Measurements from ENCODE around the gene YEATS2.

DNA sequence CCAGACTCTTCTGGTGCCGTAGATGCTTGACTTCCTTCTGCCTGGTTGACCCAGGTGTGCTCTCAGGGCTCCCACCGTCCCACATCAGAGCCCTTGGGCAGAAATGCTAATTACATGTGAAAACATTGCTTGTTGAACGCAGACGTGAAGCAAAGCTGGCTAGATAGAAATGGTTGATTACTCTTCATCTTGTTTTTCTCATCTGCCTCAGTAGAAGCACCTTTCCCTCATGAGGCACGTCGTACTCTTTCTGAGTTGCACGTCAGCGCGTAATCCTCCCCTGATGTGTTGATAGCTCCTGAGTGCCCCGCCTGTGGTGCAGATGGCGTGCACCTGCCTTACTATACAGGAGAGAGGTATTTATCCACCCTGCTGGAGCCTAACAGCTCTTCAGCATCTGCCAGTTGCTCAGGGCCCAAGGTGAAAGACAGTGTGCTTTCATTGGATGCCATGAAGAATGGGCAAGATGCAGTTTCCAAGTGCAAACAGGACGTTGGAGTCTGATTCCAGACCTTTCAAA lies 109.7 kb downstream of the YEATS2 start:
- TF ChIP-seq POLR2A (IDR thresholded peaks at IDR 0.05; ENCODE audit: low read length): no peak
- TF ChIP-seq, protein P1, sequence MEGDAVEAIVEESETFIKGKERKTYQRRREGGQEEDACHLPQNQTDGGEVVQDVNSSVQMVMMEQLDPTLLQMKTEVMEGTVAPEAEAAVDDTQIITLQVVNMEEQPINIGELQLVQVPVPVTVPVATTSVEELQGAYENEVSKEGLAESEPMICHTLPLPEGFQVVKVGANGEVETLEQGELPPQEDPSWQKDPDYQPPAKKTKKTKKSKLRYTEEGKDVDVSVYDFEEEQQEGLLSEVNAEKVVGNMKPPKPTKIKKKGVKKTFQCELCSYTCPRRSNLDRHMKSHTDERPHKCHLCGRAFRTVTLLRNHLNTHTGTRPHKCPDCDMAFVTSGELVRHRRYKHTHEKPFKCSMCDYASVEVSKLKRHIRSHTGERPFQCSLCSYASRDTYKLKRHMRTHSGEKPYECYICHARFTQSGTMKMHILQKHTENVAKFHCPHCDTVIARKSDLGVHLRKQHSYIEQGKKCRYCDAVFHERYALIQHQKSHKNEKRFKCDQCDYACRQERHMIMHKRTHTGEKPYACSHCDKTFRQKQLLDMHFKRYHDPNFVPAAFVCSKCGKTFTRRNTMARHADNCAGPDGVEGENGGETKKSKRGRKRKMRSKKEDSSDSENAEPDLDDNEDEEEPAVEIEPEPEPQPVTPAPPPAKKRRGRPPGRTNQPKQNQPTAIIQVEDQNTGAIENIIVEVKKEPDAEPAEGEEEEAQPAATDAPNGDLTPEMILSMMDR (IDR thresholded peaks at IDR 0.05): no peak
- TF ChIP-seq TFCP2L1 (CRISPR knock-in tag; IDR thresholded peaks at IDR 0.05): no peak
- TF ChIP-seq, protein P2, sequence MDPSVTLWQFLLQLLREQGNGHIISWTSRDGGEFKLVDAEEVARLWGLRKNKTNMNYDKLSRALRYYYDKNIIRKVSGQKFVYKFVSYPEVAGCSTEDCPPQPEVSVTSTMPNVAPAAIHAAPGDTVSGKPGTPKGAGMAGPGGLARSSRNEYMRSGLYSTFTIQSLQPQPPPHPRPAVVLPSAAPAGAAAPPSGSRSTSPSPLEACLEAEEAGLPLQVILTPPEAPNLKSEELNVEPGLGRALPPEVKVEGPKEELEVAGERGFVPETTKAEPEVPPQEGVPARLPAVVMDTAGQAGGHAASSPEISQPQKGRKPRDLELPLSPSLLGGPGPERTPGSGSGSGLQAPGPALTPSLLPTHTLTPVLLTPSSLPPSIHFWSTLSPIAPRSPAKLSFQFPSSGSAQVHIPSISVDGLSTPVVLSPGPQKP (IDR thresholded peaks at IDR 0.05; ENCODE audit: low read depth, low read length): no peak
- TF ChIP-seq, protein P3, sequence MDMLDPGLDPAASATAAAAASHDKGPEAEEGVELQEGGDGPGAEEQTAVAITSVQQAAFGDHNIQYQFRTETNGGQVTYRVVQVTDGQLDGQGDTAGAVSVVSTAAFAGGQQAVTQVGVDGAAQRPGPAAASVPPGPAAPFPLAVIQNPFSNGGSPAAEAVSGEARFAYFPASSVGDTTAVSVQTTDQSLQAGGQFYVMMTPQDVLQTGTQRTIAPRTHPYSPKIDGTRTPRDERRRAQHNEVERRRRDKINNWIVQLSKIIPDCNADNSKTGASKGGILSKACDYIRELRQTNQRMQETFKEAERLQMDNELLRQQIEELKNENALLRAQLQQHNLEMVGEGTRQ (IDR thresholded peaks at IDR 0.05): no peak
- TF ChIP-seq, protein P4, sequence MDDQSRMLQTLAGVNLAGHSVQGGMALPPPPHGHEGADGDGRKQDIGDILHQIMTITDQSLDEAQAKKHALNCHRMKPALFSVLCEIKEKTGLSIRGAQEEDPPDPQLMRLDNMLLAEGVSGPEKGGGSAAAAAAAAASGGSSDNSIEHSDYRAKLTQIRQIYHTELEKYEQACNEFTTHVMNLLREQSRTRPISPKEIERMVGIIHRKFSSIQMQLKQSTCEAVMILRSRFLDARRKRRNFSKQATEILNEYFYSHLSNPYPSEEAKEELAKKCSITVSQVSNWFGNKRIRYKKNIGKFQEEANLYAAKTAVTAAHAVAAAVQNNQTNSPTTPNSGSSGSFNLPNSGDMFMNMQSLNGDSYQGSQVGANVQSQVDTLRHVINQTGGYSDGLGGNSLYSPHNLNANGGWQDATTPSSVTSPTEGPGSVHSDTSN (IDR thresholded peaks at IDR 0.05): no peak
- no peak for TF ChIP-seq EP300 (IDR thresholded peaks at IDR 0.05)
- no peak for TF ChIP-seq RFX5 (IDR thresholded peaks at IDR 0.05)
